Measurements from ENCODE around the gene PIP4K2A. TPM values are rescaled to one million over a fixed set of nuclear protein-coding genes. Genes with fewer than 3 reads are reported as not detected.

The PIP4K2A gene
- total RNA-seq, 2 experiments from 2014 or later: 107 to 108 TPM

GRCh38 chr10:22606164-22606614 lies 108.2 kb downstream of the PIP4K2A start:
- Mint-ChIP-seq H3K36me3 (peaks cover 43% of the 10 kb centered on the region), H3K4me3 (no peak overlapping the region), H3K9me3 (no peaks in the 10 kb centered on the region), H3K27ac (peak overlapping the region; percentile 86), H3K4me1 (ENCODE audit: low read depth) (peaks cover 70% of the 10 kb centered on the region), H3K27me3 (no peaks in the 10 kb centered on the region)
- DNase-seq: peak; percentile 49
- intact Hi-C loops (cut with micrococcal nuclease): no loop called here
- ChIA-PET CTCF (no interaction called here), POLR2A (no interaction called here)

- no peaks in the 10 kb centered on the region for H3K27me3 Mint-ChIP-seq
- DNase-seq: no peak
- H3K4me1 Mint-ChIP-seq (ENCODE audit: low read depth): peaks cover 70% of the 10 kb centered on the region
- intact Hi-C loops (cut with micrococcal nuclease): no loop called here
- H3K4me3 Mint-ChIP-seq: no peak overlapping the region
- no peaks in the 10 kb centered on the region for H3K9me3 Mint-ChIP-seq
- POLR2A ChIA-PET: interaction anchor here (0.6 kb wide), 1 partner anchor 100 kb away, joined by 5 read pairs; no protein-coding TSS in a partner anchor
- H3K36me3 Mint-ChIP-seq: peaks cover 39% of the 10 kb centered on the region
- CTCF ChIA-PET: interaction anchor here (0.9 to 1.6 kb wide), 4 partner anchors 11 to 36 kb away, joined by 3 to 9 read pairs (median 4); no protein-coding TSS in a partner anchor
- H3K27ac Mint-ChIP-seq: peak overlapping the region; percentile 64
These were observed 109.2 kb downstream of the PIP4K2A start for GRCh38 chr10:22605168-22605567.

- no peak for DNase-seq
- Mint-ChIP-seq H3K9me3 (no peaks in the 10 kb centered on the region), H3K4me1 (ENCODE audit: low read depth) (peaks cover 70% of the 10 kb centered on the region), H3K36me3 (peaks cover 34% of the 10 kb centered on the region), H3K4me3 (no peak overlapping the region), H3K27me3 (no peaks in the 10 kb centered on the region), H3K27ac (no peak overlapping the region)
- ChIA-PET POLR2A (interaction anchor here (0.6 kb wide), 1 partner anchor 100 kb away, joined by 5 read pairs; no protein-coding TSS in a partner anchor), CTCF (interaction anchor here (0.9 to 1.6 kb wide), 4 partner anchors 11 to 37 kb away, joined by 3 to 9 read pairs (median 4); no protein-coding TSS in a partner anchor)
- intact Hi-C loops (cut with micrococcal nuclease): no loop called here
These were observed 109.8 kb downstream of the PIP4K2A start for GRCh38 chr10:22604344-22605126.

- CTCF ChIA-PET: no interaction called here
- intact Hi-C loops (cut with micrococcal nuclease): no loop called here
- H3K4me3 Mint-ChIP-seq: no peak overlapping the region
These were observed 110.8 kb downstream of the PIP4K2A start for GRCh38 chr10:22603581-22603980.

GRCh38 chr10:22601618-22602017 lies 112.8 kb downstream of the PIP4K2A start:
- H3K27me3 Mint-ChIP-seq: no peaks in the 10 kb centered on the region
- no peaks in the 10 kb centered on the region for H3K9me3 Mint-ChIP-seq
- CTCF ChIA-PET: interaction anchor here (1.6 kb wide), 1 partner anchor 10 kb away, joined by 7 read pairs; no protein-coding TSS in a partner anchor
- H3K4me3 Mint-ChIP-seq: no peak overlapping the region
- intact Hi-C loops (cut with micrococcal nuclease): no loop called here
- peaks cover 86% of the 10 kb centered on the region for H3K4me1 Mint-ChIP-seq (ENCODE audit: low read depth)
- peaks cover 18% of the 10 kb centered on the region for H3K36me3 Mint-ChIP-seq
- POLR2A ChIA-PET: interaction anchor here (1.3 to 1.4 kb wide), 3 partner anchors 10 to 112 kb away, joined by 3 to 4 read pairs (median 4); no protein-coding TSS in a partner anchor
- peak overlapping the region; percentile 55 for H3K27ac Mint-ChIP-seq
- DNase-seq: no peak

More at GRCh38 chr10:22603581-22603980, 110.8 kb downstream of the PIP4K2A start:
- no peak for DNase-seq
- Mint-ChIP-seq H3K27ac (peak overlapping the region; percentile 66), H3K36me3 (peaks cover 25% of the 10 kb centered on the region), H3K27me3 (no peaks in the 10 kb centered on the region), H3K4me1 (ENCODE audit: low read depth) (peaks cover 78% of the 10 kb centered on the region), H3K9me3 (no peaks in the 10 kb centered on the region)
- POLR2A ChIA-PET: no interaction called here

GRCh38 chr10:22599636-22600228 lies 114.6 kb downstream of the PIP4K2A start:
- Mint-ChIP-seq H3K9me3 (no peaks in the 10 kb centered on the region), H3K4me1 (ENCODE audit: low read depth) (peaks cover 78% of the 10 kb centered on the region), H3K4me3 (no peak overlapping the region), H3K27ac (peak overlapping the region; percentile 13), H3K36me3 (peaks cover 13% of the 10 kb centered on the region), H3K27me3 (no peaks in the 10 kb centered on the region)
- POLR2A ChIA-PET: interaction anchor here (0.7 to 1.2 kb wide), 2 partner anchors 28 to 84 kb away, joined by 3 read pairs; no protein-coding TSS in a partner anchor
- DNase-seq: no peak
- intact Hi-C loops (cut with micrococcal nuclease): loop anchor here (1.0 kb wide), 2 partner anchors 29 to 31 kb away; no protein-coding TSS in a partner anchor
- CTCF ChIA-PET: interaction anchor here (0.7 kb wide), 1 partner anchor 12 kb away, joined by 3 read pairs; no protein-coding TSS in a partner anchor

- intact Hi-C loops (cut with micrococcal nuclease): loop anchor here (1.0 kb wide), 2 partner anchors 29 to 31 kb away; no protein-coding TSS in a partner anchor
- peaks cover 75% of the 10 kb centered on the region for H3K4me1 Mint-ChIP-seq (ENCODE audit: low read depth)
- H3K27ac Mint-ChIP-seq: peak overlapping the region; percentile 57
- ChIA-PET CTCF (interaction anchor here (0.7 kb wide), 1 partner anchor 13 kb away, joined by 3 read pairs; no protein-coding TSS in a partner anchor), POLR2A (interaction anchor here (0.7 to 1.2 kb wide), 2 partner anchors 28 to 84 kb away, joined by 3 read pairs; no protein-coding TSS in a partner anchor)
- no peaks in the 10 kb centered on the region for H3K27me3 Mint-ChIP-seq
- DNase-seq: no peak
- peaks cover 10% of the 10 kb centered on the region for H3K36me3 Mint-ChIP-seq
- no peaks in the 10 kb centered on the region for H3K9me3 Mint-ChIP-seq
- no peak overlapping the region for H3K4me3 Mint-ChIP-seq
These were observed 115.3 kb downstream of the PIP4K2A start for GRCh38 chr10:22599048-22599561.

- Mint-ChIP-seq H3K4me3 (no peak overlapping the region), H3K9me3 (no peaks in the 10 kb centered on the region)
- CTCF ChIA-PET: no interaction called here
These were observed 115.9 kb downstream of the PIP4K2A start for GRCh38 chr10:22598478-22598877.

GRCh38 chr10:22597138-22597537 lies 117.2 kb downstream of the PIP4K2A start:
- no peak for DNase-seq
- ChIA-PET CTCF (interaction anchor here (1.2 kb wide), 1 partner anchor 15 kb away, joined by 4 read pairs; no protein-coding TSS in a partner anchor), POLR2A (no interaction called here)
- peaks cover 77% of the 10 kb centered on the region for H3K4me1 Mint-ChIP-seq (ENCODE audit: low read depth)
- H3K27ac Mint-ChIP-seq: peak overlapping the region; percentile 71
- no peak overlapping the region for H3K4me3 Mint-ChIP-seq
- H3K9me3 Mint-ChIP-seq: no peaks in the 10 kb centered on the region
- peaks cover 5% of the 10 kb centered on the region for H3K36me3 Mint-ChIP-seq
- no peaks in the 10 kb centered on the region for H3K27me3 Mint-ChIP-seq
- intact Hi-C loops (cut with micrococcal nuclease): no loop called here

More at GRCh38 chr10:22598478-22598877, 115.9 kb downstream of the PIP4K2A start:
- Mint-ChIP-seq H3K27me3 (no peaks in the 10 kb centered on the region), H3K4me1 (ENCODE audit: low read depth) (peaks cover 74% of the 10 kb centered on the region), H3K36me3 (peaks cover 6% of the 10 kb centered on the region), H3K27ac (peak overlapping the region; percentile 28)
- intact Hi-C loops (cut with micrococcal nuclease): no loop called here
- DNase-seq: no peak
- POLR2A ChIA-PET: no interaction called here

GRCh38 chr10:22593636-22594198 lies 120.7 kb downstream of the PIP4K2A start:
- Mint-ChIP-seq H3K27ac (no peak overlapping the region), H3K4me1 (ENCODE audit: low read depth) (peaks cover 46% of the 10 kb centered on the region)

GRCh38 chr10:22593026-22593425 lies 121.4 kb downstream of the PIP4K2A start:
- H3K4me3 Mint-ChIP-seq: no peak overlapping the region
- no peaks in the 10 kb centered on the region for H3K9me3 Mint-ChIP-seq
- H3K36me3 Mint-ChIP-seq: peaks cover 21% of the 10 kb centered on the region
- H3K27me3 Mint-ChIP-seq: no peaks in the 10 kb centered on the region
- ChIA-PET POLR2A (no interaction called here), CTCF (no interaction called here)
- DNase-seq: no peak
- intact Hi-C loops (cut with micrococcal nuclease): no loop called here
- H3K27ac Mint-ChIP-seq: no peak overlapping the region
- peaks cover 39% of the 10 kb centered on the region for H3K4me1 Mint-ChIP-seq (ENCODE audit: low read depth)

More at GRCh38 chr10:22593636-22594198, 120.7 kb downstream of the PIP4K2A start:
- H3K27me3 Mint-ChIP-seq: no peaks in the 10 kb centered on the region
- no peaks in the 10 kb centered on the region for H3K9me3 Mint-ChIP-seq
- peaks cover 16% of the 10 kb centered on the region for H3K36me3 Mint-ChIP-seq
- no peak for DNase-seq
- intact Hi-C loops (cut with micrococcal nuclease): no loop called here
- POLR2A ChIA-PET: no interaction called here
- CTCF ChIA-PET: interaction anchor here (0.6 kb wide), 1 partner anchor 76 kb away, joined by 3 read pairs; no protein-coding TSS in a partner anchor
- no peak overlapping the region for H3K4me3 Mint-ChIP-seq
